HG03521 (cell line): Measurements from ENCODE around the gene NGLY1.

ENCODE experiments used
- ATAC-seq: cut with Tn5 transposase; IDR thresholded peaks from one replicate; pipeline ENCODE4 v1.9.1; 2021; ENCODE audit warnings: mild to moderate bottlenecking, moderate library complexity; ENCODE audit not compliant: unreplicated experiment

The NGLY1 gene

DNA sequence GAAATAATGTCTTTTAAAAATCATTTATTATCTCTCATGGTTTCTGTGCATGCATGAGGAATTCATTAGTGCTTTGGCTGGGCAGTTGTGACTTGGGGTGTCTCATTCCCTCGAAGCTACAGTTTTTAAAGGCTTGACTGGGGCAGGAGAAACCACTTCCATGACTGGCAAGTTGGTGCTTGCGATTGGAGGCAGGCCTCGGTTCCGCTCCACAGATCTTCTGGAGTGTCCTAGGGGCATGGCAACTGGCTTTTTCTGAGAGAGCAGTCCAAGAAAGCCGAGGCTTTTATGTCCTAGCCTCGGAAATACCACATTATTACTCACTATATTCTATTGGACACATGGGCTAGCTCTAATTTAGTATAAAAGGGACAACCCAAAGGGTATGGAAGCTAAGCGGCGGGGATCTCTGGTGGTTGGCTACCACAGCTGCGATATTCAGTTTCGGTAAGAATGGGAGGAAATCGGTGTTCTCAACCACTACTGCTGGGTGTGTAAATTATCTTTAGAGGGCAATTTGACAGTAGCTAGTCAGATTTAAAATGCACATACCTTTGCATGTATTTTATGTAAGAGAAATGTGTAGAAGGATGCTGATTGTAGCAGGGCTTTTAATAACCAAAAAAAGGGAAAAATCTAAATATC is 69.8 kb downstream of the NGLY1 start:
- no peak for ATAC-seq

DNA sequence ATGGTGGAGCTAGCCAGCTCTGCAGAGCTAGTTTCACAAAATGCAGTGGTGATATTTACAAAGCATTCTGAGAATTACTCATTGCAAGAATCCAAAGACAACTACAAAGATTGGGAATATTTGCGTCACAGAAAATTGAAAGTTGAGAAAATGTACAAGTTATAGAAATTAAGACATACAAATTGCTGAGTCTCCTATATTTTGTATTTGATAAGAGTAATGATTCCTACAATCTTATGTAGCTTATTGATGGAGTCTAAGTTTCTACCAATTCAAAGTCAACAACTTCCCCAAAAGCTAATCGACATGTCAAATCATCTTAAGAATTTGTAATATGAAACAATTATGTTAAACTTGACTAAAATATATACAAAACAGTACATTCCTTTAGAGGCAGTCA is 72.2 kb downstream of the NGLY1 start:
- ATAC-seq: no peak

DNA sequence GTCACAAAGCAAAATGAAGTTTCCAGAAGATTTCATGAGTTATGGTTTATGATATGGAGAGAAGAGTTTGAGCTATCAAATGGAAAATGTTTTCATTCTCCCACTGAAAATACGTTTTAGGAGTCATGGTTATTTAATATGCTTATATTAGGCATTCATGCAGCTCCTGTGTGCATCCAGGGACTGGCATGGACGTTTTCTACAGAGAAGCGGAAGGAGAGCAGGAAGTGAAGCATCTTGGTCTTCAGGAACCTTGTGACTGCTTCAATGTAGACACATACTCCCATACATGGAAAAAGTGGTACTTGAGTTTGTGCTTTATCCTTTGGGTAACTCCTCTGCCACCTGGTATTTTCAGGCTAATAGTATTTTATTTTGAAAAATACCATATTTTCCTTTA is 75.2 kb downstream of the NGLY1 start:
- ATAC-seq: no peak

DNA sequence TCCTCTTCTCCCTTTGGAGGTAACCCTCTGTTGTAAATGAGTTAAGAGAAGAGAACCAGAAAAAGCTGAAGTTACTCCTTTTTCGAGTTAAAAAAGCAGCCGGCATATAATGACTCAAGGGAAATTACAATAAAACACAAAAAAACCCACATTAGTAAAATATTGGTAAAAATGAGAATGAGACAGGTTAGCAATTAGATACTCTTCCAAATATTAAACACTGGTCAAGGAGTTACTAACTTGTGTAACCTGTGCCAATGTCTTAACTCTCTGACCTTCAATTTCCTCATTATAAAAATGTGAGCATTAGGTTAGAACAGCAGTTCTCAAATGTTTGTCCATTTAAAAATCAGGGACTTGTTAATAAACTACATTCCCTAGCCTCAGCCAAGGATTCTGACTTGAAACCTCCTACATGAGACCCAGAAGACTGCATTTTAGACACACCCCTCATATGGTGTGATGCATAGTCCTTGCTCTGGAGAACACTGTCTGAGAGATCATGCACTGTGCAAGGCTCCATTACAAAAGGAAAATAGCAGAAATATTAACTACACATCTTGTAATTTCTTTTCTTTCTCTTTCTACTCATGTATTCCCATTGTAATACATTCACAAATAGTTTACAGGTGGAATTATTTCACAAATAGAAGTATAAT is 75.8 kb downstream of the NGLY1 start:
- no peak for ATAC-seq

DNA sequence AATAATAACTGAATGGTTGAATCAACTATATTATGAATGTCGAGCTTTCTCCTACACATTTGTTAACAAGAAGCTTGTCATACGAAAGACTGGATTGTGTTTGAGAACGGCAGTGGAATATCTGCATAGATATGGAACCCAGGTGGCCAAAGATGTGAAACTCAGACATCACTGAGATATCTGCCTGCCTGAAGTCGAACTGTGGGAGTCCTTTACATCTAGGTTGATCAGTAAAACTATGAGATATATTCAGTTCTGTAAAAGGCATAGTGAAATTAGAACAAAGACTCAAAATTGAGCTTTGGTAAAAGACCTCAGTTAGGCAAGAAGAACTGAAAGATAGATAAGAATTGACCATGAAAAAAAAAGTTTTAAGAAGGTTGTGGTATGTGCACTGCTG is 77.0 kb downstream of the NGLY1 start:
- no peak for ATAC-seq

DNA sequence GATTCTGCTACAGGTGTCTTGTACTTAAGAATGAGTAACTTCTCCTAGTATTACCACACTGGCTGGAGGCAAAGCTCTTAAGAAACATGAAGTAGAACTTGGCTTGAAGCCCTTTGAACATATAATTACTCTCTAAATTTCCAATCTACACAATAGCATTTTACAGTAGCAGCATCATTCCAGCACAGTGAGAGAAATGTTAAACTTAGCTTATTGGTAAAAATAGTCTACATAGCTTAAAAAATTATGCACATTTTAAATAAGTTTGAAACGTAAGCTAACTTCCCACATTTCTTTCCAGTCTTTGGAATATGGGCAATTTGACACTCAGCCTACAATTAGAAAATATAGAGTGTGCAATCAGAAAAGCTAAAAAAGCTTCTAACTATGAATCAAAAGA is 85.7 kb downstream of the NGLY1 start:
- no peak for ATAC-seq

DNA sequence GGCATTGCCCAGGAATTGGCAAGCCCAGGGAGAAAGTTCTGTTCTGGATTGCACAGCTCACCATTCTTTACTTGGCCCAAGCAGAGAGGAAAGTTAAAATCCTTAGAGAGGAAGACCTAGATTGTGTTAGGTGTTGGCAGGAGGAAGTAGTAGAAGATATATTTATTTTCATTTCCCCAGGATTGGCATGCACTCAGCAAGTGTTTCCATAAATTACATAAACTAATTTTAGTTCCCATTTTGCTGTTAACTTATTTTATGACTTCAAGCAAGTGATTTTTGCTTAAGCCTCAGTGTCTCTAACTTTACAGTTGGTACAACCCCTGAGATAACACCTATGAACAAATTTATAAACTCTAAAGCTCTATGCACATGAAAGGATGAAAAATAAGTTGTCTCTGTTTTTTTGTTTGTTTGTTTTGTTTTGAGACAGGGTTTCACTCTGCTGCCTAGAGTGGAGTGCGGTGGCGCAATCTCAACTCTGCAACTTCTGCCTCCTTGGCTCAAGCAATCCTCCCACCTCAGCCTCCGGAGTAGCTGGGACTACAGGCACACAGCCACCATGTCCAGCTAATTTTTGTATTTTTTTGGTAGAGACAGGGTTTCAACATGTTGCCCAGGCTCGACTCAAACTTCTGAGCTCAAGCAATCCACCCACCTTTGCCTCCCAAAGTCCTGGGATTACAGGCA is 87.4 kb downstream of the NGLY1 start:
- ATAC-seq: no peak

DNA sequence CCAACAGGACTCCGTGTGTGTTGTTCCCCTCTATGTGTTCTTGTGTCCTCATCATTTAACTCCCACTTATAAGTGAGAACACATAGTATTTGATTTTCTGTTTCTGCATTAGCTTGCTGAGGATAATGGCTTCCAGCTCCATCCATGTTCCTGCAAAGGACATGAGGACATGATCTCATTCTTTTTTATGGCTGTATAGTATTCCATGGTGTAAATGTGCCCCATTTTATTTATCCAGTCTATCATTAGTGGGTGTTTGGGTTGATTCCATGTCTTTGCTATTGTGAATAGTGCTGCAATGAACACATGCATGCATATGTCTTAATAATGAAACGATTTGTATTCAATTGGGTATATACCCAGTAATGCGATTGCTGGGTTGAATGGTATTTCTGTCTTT is 90.0 kb downstream of the NGLY1 start:
- no peak for ATAC-seq

DNA sequence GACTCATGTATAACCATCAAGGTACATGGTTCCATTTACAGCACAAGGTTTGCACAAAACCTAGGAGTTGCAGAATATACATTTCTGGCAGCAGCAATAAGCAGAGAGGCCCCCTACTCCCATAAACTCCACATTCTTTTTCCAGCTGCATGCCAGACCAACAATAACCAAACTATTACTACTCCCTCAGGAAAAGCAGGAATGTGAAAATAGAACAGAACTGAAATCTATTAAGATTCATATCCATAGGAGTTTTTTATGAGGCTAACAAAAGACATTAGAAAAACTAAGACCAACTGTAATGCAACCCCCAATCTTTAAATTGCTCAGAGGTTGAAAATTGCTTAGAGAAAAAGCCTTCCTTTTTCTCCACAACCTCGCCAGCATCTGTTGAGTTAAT is 90.9 kb downstream of the NGLY1 start:
- no peak for ATAC-seq

DNA sequence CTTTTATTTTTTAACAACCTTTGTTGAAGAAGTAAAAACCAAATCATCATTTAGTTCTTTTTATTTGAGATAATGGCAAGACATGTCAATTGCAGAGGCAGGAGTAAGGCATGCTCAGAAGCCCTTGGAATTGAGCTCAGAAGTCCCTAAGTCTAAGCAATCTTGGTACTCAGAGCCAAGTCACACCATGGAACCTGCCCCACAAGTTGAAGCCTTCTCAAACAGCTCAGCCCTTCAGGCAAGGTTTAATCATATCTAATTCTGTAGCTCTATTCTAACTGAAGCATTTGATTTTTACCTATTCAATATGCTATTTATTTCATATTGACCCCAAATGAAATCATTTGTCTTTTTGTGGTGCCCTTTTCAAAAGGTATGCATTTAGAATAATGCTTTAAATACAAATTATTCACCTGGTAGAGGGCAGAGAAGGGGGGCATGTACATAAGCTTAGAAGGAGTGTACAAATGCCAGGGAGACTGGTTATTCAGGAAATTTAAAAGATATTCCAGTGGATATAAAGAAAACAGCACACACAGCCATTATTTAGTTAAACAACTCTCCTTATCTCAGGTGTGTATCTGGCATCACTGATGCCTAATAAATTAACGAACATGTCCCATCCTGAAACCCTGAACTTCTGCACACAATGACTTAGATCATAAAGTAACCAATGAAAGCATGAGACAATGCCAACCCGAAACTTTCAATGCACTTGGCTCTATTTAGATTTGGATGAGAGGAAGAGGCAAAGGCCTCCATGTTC is 92.3 kb downstream of the NGLY1 start:
- no peak for ATAC-seq

DNA sequence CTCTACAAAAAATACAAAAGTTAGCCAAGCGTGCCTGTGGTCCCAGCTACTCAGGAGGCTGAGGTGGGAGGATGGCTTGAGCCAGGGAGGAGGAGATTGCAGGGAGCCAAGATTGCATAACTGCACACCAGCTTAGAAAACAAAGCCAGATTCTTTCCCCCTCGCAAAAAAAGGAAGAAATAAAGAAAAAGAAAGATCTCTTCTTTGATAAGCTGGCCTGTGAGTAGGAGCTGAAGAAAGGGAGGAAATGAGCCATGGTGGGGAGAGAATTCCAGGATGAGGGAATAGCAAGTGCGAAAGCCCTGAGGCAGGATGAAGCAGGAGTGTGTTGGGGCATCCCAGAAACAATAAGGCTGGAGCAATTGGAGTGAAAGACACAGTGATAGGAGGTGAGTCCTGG is 94.0 kb downstream of the NGLY1 start:
- no peak for ATAC-seq

DNA sequence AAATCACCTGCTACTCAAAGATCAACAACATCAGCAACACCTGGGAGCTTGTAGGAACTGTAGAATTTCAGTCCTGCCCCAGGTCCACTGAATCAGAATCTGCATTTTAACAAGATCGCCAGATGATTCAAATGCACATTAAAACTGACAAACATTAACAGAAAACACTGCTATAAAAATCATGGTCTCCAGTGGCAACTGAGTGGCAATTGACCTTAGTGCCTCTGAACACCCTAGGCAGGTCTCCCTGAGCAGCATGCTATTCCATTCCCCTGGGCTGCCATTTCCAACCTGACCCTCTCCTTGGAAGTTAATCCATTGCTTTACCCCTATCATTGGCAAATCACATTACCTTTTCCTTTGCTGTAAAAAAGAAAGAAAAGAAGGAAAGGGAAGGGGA is 95.5 kb downstream of the NGLY1 start:
- no peak for ATAC-seq

DNA sequence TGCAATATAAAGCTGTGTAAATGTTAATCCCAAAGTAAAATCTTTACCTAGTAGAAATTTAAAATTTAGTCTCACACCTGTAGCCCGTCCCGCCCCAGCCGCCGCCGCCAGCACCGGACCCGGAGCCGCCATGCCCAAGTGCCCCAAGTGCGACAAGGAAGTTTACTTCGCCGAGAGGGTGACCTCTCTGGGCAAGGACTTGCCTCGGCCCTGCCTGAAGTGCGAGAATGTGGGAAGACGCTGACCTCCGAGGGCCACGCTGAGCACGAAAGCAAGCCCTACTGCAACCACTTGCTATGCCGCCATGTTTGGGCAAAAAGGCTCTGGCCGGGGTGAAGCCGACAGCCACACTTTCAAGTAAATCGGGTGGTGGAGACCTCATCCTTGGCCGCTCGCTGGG is 96.5 kb downstream of the NGLY1 start:
- ATAC-seq: no peak

DNA sequence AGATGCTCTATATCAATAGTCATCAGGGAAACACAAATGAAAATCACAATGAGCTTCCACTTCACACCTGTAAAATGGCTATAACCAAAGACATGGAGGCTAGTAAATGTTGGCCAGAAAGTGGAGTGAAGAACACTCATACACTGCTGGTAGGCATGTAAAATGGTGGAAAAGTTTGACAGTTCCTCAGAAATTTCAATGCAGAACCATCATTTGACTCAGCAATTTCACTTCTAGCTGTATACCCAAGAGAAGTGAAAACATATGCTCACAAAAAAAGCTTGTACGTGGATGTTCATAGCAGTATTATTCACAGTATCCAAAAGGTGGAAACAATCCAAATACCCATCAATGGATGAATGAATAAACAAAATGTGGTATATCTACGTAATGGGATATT is 99.4 kb downstream of the NGLY1 start:
- no peak for ATAC-seq

DNA sequence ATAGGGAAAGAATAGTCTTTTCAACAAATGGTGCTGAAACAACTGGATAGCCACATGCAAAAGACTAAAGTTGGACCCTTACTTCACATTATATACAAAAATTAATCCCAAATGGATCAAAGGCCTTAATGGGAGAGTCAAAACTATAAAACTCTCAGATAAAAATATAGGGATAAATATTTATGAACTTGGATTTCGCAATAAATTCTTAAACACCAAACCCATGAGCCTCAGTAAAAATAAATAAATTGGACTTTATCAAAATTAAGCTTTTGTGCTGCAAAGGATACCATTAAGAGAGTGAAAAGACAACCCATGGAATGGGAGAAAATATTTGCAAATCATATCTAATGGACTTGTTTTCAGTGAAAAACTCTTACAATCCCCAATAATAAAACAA is 99.8 kb downstream of the NGLY1 start:
- no peak for ATAC-seq

DNA sequence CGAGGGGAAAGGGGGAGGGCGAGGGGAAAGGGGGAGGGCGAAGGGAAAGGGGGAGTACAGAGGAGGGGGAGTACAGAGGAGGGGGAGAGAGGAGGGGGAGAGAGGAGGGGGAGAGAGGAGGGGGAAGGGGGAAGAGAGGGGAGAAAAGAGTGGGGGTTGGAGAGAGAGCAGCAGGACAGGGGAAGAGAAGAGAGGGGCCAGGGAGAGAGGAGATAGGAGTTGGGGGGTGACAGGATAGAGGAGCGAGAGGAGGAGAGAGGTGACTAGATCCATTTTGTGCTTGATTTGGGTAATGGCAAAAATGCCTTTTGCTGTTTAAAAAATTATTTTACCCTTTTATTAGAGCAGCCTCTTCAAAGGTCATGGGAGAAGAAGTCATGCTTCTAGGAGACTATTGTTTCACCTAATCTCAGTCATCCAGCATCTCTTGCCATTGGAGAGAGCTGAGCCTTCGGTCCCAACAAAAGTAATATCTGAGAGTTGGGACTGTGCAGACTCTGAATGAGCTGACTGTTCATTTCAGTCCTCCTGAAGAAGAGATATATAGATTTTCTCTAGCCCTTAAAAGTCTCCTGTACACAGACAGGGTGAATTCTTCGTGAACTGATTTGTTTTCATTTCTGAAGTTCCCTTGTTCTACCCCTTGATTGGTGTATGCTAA is 103.5 kb downstream of the NGLY1 start:
- ATAC-seq: no peak

DNA sequence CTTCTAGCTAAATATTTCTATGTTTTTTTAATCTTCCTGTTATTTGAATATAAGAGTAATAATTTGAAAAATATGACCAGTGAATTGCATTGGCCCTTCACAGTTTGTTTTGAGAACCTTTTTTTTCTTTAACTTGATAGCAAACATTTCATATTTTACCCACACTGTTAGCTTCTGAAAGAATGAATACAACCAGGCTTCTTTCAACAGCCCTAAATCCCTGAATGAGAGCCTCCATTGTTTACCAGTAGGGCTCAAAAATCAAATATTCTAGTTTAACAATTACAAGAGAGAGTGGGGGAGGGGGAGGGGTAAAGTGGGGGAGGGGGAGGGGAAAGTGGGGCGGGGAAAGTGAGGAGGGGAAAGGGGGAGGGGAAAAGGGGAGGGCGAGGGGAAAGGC is 104.1 kb downstream of the NGLY1 start:
- ATAC-seq: no peak

DNA sequence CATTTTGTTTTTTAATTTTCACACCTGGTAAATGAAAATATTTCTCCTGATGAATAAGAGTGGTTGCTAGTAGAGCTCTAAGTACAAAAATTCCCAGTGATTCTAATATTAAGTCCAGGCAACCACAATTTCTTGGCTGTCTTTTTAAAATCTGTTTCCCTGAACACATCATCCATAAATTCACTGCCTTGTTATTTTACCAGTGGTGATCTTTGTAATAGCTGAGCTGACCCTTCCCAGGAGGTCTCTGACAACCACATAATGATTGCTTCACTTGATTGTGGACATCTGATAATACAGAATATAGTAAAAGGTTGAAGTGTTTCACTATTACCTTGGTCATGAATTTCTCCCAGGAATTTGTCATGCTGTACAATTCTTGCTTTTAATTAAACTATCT is 104.7 kb downstream of the NGLY1 start:
- ATAC-seq: no peak

DNA sequence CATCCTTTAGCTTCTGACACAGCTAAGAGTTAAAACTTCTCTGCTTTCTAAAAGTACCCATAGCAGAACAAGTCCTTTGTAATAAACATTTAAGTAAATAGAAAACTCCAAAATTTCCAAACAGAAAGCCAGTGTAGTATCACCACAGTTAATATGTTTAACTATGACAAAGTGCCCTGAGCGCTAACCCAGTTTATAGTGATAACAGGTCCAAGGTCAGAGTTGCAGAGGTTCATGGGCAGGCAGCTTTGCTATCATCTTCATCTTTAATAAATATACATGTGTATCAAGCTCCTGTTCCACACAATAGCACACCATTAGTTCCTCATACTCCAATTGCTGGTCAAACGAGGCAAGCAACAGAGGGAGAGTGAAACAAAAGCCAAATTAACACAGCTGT is 106.1 kb downstream of the NGLY1 start:
- ATAC-seq: no peak

DNA sequence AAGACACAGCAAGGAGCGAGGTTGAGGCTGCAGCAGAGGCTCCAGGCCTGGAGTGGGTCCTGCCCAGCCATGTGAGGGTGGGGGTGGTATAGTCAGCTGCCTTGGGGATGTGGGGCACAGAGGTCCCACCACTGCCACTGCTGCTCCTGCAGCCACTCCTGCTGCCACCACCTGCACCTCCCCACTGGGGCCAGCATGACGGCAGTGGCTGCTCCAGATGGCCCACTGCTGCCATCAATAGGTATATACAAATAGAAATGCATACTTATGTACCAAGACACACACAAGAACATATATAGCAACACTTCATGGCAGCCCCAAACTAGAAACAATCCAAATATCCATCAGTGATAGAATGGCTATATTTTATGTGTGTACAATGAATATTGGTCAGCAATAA is 108.6 kb downstream of the NGLY1 start:
- ATAC-seq: no peak

DNA sequence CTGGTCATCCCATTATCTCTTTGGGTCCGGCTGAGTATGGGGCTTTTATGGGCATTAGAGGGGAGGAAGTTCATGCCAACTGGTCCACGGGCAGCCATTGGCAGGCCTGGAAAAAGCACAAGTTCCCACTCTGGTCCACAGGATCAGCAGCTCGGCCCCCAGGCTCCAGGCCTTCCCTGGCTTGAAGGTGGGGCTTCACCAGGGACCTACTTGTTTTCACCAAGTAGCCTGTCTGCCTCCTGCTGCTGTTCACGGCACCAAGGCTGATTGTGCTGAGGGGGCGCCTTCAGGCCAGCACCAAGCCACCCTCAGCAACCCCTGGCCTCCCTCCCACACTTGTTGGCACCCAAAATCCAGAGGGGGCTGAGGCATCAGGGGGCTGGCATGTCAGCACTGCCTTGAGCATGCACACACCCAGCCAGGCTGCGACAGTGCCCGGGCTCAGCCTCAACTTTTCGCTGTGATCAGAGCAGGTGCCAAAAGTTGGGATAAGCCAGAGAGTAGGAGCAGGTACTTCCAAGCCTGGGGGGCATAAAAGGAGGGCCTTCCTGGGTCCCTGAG is 109.4 kb downstream of the NGLY1 start:
- no peak for ATAC-seq
